SH-SY5Y (cell line): ENCODE measurements around the gene TMEM209.

ENCODE experiments used
- GATA2 ChIP-seq: IDR thresholded peaks from 2 replicates; pipeline ENCODE4 v1.6.1; 2011; ENCODE audit warnings: mild to moderate bottlenecking, low read depth, low read length
- GATA3 ChIP-seq: IDR thresholded peaks from 2 replicates; pipeline ENCODE4 v1.6.1; 2011; ENCODE audit warnings: low read depth, mild to moderate bottlenecking, low read length, moderate library complexity

The TMEM209 gene

DNA sequence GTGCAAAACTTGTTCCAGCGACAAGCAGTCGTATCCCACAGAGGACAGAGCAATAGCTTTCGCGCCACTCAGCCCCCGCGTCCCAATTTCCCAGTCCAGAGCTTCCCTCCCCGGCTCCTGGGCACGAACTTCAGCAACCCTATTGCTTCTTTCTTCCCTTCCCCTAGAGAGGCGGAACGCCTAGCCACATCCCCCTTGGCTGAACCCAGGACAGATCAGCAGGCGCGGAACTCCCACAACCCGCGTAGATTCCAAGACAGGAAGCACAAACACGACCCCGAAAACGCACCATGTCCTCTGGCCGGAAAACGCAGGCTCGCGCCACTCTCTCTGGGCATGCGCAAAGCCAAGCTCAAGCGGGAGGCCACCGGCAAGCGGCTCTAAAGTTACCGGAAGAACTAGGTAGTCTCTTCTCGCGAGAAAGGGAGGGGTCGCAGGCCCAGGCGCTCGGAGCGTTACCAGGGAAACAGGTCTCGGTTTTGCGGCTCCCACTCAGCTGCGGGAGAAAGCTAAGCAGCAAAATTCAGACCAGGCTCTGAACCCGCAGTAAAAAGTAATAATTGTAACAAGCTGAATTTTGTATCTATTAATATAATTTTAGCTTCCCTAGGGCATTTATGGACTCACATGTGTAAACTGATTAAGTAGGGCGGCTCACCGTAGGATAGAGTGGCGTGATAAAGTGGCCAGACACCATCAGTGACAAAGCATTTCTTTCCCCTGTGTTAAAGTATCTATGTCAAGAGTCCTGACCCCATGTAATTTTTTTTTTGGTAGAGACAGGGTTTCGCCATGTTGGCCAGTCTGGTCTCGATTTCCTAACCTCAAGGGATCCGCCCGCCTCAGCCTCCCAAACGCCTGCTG lies at the start of gene TMEM209:
Gene TMEM209 (minus strand): TSS at position 323 of the 864 bp plus-strand sequence. CDS start 31 bp downstream, at position 292.
- TF ChIP-seq GATA2: no peak
- no peak for TF ChIP-seq GATA3

DNA sequence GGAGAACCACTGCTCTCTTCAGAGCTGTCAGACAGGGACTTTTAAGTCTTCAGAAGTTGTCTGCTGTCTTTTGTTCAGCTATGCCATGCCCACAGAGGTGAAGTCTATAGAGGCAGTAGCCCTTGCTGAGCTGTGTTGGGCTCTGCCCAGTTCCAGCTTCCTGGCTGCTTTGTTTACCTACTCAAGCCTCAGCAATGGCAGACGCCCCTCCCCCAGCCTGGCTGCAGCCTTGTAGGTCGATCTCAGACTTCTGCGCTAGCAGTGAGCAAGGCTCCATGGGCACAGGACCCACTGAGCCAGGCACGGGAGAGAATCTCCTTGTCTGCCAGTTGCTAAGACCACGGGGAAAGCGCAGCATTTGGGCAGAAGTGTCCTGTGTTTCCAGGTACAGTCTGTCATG lies 49.3 kb upstream of the TMEM209 start:
- TF ChIP-seq GATA2 (no peak), GATA3 (no peak)

DNA sequence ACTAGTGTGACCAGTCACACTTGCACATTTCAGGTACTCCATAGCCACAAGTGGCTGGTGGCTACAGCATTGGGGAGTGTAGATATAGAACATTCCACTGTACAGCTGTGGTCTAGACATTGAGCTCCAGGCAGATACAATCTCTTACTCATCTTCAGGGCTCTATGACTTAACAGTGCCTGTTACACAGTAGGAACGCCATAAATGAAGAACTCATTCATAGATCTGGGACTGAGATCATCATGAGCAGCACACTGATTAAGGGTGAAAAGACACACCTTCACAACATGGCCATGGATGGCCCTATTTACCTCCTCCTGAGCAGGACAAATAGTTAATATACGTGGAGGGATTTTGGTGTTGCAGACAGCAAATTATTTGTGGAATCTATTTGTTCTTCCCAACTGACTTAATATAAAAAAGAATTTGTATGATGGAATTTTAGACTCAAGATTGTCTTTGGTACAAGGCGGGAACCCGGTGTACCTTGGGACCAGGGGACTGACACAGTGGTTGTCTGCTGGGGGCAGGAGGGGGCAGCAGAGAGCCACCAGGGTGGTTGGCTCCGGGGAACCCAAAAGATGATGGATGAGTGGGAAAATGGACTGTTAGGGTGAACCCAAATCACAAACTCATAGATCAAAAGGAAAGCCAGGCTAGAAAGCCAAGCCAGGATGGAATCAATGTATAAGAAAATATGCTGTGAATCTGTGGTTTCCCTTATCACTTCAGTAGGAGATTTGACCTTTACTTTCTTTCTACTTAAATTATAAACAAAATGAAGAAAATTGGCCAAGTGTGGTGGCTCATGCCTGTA lies 37.2 kb upstream of the TMEM209 start:
- TF ChIP-seq GATA3 (no peak), GATA2 (no peak)

DNA sequence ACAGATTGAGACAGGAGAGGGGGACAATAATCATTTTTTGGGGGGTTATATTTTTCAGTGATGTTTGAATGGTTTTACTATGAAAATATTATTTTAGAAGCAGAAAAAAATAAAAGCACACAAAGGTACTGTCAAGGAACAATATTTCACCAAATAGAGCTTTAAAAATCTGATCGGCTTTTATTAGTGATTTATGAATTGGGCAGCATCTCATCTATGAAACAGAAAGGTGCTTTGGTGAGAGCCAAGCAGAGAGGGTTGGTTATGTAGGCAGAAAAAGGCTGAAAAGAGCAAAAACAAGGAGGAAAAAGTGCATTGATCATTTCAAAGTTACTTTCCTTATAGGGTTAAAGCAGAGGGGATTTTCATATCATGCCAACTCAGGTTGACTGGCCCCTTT lies 35.0 kb upstream of the TMEM209 start:
- TF ChIP-seq GATA2: no peak
- TF ChIP-seq GATA3: no peak

DNA sequence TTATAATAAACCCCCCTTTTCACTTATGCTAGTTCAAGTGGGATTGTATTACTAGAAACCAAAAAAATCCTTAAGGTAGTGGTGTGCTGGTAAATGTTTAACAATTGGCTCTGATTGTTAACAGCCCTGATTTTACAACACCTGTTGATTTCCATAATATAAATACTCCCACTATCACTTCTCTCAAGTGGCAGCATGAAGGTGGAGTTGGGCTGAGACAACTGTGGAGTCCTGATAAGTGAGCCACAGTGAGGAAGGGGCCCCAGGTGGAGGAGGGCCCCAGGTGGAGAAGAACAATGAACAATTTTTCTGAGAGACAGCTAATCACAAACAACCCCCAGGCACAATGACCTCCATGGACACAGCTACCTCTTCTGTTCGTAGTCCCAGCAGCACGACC lies 28.9 kb upstream of the TMEM209 start:
- no peak for TF ChIP-seq GATA3
- no peak for TF ChIP-seq GATA2

DNA sequence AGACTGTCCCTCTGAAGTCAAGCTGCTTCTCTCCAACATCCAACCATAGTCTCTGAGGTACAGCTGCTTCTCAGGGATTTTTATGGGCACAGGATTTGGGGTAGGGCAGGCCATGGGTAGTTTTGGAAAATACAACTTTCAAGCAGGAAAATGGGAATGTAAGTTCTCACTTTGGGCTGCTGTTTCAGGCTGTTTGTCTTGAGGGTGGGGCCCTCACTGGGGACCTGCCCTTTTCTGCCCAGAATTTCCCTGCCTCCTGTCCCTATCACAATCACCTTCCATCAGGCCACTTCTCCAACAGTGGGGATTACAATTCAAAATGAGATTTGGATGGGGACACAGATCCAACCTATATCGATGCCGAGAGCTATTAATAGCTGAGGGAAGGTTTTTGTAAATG lies 27.0 kb upstream of the TMEM209 start:
- TF ChIP-seq GATA2 (no peak), GATA3 (no peak)

DNA sequence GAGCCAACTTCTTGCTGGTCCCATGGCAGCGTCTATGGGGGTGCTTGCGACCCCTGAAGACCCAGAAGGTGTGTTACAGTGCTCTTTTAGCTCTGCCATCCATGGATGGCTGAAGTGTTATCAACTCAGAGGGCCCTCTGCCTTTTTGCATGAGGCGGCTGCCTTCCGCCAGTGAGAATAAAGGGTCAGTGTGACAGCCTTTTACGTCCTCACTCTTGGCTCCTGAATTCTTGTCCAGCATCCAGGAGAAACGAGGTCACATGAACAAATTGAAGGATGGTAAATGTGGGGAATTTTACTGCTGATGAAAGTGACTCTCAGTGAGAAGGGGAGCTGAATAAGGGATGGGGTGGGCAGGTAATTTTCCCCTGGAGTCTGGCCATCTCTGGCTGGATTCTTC lies 26.6 kb upstream of the TMEM209 start:
- TF ChIP-seq GATA3: no peak
- no peak for TF ChIP-seq GATA2

DNA sequence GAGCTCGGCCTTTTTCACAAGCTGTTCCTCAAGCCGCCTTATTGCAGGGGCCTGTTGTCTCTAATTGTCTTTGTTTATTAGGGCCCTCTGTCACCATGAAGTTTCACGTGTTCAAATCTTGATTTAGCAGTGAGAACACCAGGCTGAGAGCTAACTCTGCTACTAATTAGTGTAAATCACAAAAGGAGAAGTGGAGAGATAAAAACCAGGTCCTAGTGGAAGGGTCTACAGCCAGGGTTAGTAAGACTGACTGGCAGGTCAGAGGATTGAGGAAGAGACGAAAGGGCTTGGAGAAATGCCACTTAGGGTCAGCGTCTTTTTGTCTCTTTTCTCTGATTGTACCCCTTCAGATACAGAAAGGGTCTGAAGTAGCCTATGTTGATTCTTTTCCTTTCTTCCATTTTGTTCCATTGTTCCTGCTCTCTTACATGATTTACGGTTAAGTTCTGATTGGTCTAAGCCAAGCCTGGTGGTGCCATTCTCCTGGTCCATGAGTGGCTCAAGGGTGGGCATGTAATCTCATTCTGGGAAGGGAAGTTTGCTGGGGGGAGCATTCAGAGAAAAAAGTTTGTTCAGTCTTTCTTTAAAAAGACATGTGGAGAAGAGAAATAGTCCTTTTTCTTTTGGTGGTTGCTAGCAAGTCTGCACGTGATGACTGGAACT lies 23.8 kb upstream of the TMEM209 start:
- no peak for TF ChIP-seq GATA2
- no peak for TF ChIP-seq GATA3

DNA sequence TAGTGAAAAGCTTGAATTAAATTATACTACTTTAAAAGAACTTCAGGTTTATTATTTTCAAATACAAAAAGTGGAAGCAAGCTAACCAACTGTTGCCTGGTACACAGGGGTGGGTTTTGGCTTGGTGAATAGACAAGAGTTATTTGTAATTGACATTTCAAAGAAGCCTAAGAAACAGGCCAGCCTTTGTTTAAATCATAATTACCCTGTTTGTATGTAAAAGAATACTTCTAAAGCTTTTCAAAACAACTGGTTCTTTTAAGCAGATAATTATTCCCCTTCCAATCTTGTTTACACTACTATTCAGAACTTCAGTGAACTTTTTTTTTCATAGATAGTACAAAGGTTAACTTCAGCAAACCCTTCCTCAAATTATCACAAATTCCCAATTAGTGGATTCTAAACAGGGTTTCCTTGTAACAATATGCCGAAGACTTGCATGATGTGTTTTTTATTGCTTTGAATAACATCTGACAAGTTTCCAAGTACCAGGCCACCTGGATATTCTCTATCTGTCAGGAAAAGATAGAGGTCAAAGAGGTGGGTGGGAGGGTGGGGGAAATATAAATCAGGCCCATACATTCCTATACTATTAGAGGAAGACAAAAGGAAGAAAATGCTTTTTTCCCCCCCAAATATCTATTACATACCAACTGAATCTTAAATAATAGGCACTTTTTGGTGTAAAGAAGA lies 22.8 kb upstream of the TMEM209 start:
- TF ChIP-seq GATA2 (no peak), GATA3 (no peak)

DNA sequence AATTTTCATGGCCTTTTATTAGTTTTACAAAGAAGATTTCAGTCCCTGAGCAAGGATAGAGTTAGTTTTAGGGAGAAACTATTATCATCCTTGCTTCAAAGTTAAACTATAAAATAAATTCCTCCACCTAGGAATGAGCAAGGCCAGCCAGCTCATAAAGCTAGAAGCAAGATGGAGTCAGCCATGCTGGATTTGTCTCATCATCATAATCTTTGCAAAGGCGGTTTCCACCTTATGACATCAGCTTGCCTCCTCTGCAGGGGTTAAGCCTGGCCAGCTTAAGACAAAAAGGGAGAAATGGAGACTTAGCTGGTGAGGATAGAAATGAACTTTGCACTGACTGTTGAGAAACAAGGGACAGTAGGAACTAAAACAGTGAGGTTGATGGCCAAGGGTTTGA lies 21.1 kb upstream of the TMEM209 start:
- TF ChIP-seq GATA3 (no peak), GATA2 (no peak)

DNA sequence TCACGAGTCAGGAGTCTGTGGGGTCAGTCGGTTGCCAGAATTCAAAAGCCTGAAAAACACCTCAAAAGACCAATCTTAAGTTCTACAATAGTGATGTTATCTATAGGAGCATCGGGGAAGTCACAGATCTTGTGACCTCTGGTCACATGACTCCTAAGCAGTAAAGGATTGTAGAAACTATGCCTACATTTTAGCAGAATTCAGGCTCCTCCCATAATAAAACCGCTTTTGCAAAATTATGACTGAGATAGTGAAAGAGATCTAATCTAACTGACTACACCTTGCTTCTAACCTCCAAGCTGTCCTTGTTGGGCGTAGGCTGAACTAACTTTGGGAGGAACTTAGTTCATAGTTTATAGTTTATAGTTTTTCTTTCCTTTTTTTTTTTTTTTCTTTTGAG lies 19.0 kb upstream of the TMEM209 start:
- TF ChIP-seq GATA2 (no peak), GATA3 (no peak)

DNA sequence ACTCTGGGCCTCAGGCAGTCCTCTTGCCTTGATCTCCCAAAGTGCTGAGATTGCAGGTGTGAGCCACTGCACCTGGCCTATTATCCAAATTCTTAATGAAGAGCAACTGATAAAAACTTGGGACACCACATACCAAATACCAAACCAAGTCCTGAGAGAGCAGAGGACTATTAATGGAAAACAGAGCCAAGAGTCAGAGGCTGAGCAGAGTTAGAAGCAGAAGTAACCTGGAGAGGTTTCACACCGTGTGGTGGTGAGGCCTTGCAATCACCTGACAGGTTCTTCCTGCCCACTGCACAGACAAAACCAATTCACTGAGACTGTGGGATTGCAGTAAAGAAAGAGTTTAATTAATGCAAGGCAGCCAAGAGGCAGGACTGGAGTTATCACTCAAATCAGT lies 18.4 kb upstream of the TMEM209 start:
- TF ChIP-seq GATA2: no peak
- no peak for TF ChIP-seq GATA3

DNA sequence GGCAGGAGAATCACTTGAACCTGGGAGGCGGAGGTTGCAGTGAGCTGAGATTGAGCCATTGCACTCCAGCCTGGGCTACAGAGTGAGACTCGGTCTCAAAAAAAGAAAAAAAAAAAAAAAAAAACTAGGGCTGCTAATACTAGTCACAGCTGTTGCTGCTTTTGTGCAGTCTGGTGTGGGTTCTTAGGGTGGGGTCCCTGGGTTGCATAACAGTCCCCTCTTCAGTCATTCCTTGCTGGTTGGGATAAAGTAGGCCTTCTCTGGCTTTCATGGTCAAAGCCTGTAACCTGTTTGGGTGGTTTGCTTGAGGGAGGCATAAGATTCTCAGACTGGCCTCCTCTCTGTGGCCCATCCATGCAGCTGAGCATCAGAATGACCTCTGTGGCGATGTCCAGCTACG lies 16.5 kb upstream of the TMEM209 start:
- TF ChIP-seq GATA3: no peak
- TF ChIP-seq GATA2: no peak

DNA sequence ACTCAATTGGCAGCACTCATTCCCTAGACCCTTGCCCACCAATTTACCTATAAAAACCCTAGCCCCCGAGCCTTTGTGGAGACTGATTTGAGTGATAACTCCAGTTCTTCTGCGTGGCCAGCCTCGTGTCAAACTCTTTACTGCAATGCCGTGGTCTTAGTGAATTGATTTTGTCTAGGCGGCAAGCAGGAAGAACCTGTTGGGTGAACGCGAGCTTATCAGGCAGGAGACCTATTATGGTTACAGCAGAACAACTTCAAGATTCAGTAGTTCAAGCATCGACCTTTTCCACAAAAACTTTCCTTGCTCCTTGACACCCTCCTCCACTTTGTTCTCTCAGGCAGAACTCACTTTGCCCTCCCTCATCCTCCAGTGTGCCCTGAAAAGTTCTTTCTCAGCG lies 14.7 kb upstream of the TMEM209 start:
- TF ChIP-seq GATA3: no peak
- no peak for TF ChIP-seq GATA2
